DOHH2 (cell line): ENCODE measurements around the gene VTA1.
"Not testable (repeated sequence)": the region's sequence is repeated elsewhere in the genome, so short reads cannot be mapped to it uniquely, and the experiment has no call there.

ENCODE experiments used
- EZH2phosphoT487 ChIP-seq: fragments of 200-600 bp; sonication (generic); IDR thresholded peaks from 2 replicates; pipeline ENCODE4 v1.6.1; 2017; ENCODE audit warnings: borderline replicate concordance, mild to moderate bottlenecking, antibody characterized with exemption, low read length, moderate library complexity, mixed read lengths
- TF ChIP-seq, protein P1 (sequence below): fragments of 200-600 bp; sonication (generic); IDR thresholded peaks from one replicate; pipeline ENCODE4 v1.5.1; 2014; ENCODE audit warnings: antibody characterized with exemption, mild to moderate bottlenecking, low read depth, low read length; ENCODE audit not compliant: poor library complexity, severe bottlenecking

DNA sequence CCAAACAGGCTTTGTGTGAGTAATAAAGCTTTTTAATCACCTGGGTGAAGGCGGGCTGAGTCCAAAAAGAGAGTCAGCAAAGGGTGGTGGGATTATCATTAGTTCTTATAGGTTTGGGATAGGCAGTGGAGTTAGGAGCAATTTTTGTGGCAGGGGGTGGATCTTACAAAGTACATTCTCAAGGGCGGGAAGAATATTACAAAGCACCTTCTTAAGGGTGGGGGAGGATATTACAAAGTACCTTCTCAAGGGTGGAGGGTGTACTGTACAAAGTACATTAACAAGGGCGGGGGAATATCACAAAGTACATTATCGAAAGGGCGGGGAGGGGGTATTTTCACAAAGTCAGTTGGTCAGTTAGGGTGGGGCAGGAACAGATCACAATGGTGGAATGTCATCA lies 42.2 kb upstream of the VTA1 start:
- TF ChIP-seq, protein P1, sequence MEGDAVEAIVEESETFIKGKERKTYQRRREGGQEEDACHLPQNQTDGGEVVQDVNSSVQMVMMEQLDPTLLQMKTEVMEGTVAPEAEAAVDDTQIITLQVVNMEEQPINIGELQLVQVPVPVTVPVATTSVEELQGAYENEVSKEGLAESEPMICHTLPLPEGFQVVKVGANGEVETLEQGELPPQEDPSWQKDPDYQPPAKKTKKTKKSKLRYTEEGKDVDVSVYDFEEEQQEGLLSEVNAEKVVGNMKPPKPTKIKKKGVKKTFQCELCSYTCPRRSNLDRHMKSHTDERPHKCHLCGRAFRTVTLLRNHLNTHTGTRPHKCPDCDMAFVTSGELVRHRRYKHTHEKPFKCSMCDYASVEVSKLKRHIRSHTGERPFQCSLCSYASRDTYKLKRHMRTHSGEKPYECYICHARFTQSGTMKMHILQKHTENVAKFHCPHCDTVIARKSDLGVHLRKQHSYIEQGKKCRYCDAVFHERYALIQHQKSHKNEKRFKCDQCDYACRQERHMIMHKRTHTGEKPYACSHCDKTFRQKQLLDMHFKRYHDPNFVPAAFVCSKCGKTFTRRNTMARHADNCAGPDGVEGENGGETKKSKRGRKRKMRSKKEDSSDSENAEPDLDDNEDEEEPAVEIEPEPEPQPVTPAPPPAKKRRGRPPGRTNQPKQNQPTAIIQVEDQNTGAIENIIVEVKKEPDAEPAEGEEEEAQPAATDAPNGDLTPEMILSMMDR: not testable (repeated sequence)
- not testable (repeated sequence) for TF ChIP-seq EZH2phosphoT487
